HCT116 (cell line): ENCODE data around the gene C8A.

Experiments used
- EZH2phosphoT487 ChIP-seq: fragments of 200-600 bp; IDR thresholded peaks from 2 replicates; pipeline ENCODE4 v1.6.1; 2018; ENCODE audit warnings: antibody characterized with exemption, borderline replicate concordance
- POLR2A ChIP-seq: IDR thresholded peaks from 2 replicates; pipeline ENCODE4 v1.7.0; 2011; ENCODE audit warnings: borderline replicate concordance; ENCODE audit not compliant: insufficient read depth, insufficient read length; ENCODE audit errors: extremely low read depth
- POLR2AphosphoS5 ChIP-seq: IDR thresholded peaks from 2 replicates; pipeline ENCODE4 v1.6.1; 2011; ENCODE audit warnings: mild to moderate bottlenecking, low read depth, low read length, moderate library complexity
- RAD21 ChIP-seq: IDR thresholded peaks from 2 replicates; pipeline ENCODE4 v1.6.1; 2012; ENCODE audit warnings: low read depth, mild to moderate bottlenecking
- SIN3A ChIP-seq: IDR thresholded peaks from 2 replicates; pipeline ENCODE4 v1.6.1; 2012; ENCODE audit warnings: low read depth
- YY1 ChIP-seq: IDR thresholded peaks from 2 replicates; pipeline ENCODE4 v1.6.1; 2011; ENCODE audit warnings: low read length, low read depth, moderate library complexity, mild to moderate bottlenecking; ENCODE audit not compliant: insufficient replicate concordance; ENCODE audit errors: extremely low read depth
- ZNF274 ChIP-seq: fragments of 200-500 bp; sonication (Bioruptor generic); IDR thresholded peaks from 2 replicates; pipeline ENCODE4 v1.6.1; 2014; ENCODE audit warnings: mild to moderate bottlenecking, low read depth, low read length, inconsistent platforms
- TF ChIP-seq, protein P1 (sequence below), 3 experiments: fragments of 200-600 bp in 1 of 3; sonication (generic) in 1 of 3; IDR thresholded peaks in 2 of 3; conservative IDR thresholded peaks in 1 of 3; 2 replicates each; pipeline ENCODE4 v1.5.1; 2012 to 2017; ENCODE audit warnings: low read depth in 2 of 3, low read length in 2 of 3, antibody characterized with exemption in 1 of 3, borderline replicate concordance in 1 of 3, control low read depth in 1 of 3, mild to moderate bottlenecking in 1 of 3, mixed read lengths in 1 of 3, mixed run types in 1 of 3, moderate library complexity in 1 of 3; ENCODE audit not compliant: insufficient read depth in 1 of 3
- TF ChIP-seq, protein P2 (sequence below): IDR thresholded peaks from 2 replicates; pipeline ENCODE4 v1.6.1; 2012

DNA sequence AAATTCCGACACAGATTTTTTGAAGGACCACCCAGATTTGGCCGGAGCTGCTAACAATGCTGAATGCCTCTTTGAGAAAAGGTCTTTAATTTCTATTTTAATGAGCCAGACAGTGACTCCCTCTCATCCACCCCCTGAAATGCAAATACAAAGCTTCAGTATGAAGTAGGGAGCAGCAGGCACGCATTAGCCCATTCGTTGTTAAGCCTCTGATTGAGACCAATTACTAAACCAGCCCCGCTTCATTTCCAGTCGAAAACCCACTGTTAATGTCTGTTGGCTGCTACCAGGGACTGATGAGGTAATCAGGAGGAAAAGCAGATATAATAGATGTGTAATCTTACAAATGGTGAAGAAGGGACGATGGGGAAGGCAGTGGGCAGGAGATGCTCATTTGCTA lies 4.8 kb upstream of the C8A start:
- TF ChIP-seq RAD21 (no peak), YY1 (no peak), POLR2AphosphoS5 (no peak), EZH2phosphoT487 (no peak), SIN3A (no peak), ZNF274 (no peak), POLR2A (no peak)
- TF ChIP-seq, protein P1, sequence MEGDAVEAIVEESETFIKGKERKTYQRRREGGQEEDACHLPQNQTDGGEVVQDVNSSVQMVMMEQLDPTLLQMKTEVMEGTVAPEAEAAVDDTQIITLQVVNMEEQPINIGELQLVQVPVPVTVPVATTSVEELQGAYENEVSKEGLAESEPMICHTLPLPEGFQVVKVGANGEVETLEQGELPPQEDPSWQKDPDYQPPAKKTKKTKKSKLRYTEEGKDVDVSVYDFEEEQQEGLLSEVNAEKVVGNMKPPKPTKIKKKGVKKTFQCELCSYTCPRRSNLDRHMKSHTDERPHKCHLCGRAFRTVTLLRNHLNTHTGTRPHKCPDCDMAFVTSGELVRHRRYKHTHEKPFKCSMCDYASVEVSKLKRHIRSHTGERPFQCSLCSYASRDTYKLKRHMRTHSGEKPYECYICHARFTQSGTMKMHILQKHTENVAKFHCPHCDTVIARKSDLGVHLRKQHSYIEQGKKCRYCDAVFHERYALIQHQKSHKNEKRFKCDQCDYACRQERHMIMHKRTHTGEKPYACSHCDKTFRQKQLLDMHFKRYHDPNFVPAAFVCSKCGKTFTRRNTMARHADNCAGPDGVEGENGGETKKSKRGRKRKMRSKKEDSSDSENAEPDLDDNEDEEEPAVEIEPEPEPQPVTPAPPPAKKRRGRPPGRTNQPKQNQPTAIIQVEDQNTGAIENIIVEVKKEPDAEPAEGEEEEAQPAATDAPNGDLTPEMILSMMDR (IDR thresholded peaks at IDR 0.05 in 2 of 3, conservative IDR thresholded peaks at IDR 0.05 in 1 of 3; ENCODE audit: borderline replicate concordance in 1 of 3, insufficient read depth in 1 of 3, low read depth in 2 of 3, low read length in 2 of 3): no peak
- TF ChIP-seq, protein P2, sequence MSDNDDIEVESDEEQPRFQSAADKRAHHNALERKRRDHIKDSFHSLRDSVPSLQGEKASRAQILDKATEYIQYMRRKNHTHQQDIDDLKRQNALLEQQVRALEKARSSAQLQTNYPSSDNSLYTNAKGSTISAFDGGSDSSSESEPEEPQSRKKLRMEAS: no peak
